HepG2 (cell line): ENCODE data around the gene KCTD16. TPM values are rescaled to one million over a fixed set of nuclear protein-coding genes. Genes with fewer than 3 reads are reported as not detected.
A peak's percentile ranks its signal among the peaks of the same experiment; 100 is the strongest.

Source experiments
- EZH2 ChIP-seq: conservative IDR thresholded peaks from 2 replicates; pipeline ENCODE4 v1.6.1; 2012; ENCODE audit warnings: mild to moderate bottlenecking, low read depth, low read length, moderate library complexity
- HOMEZ ChIP-seq: IDR thresholded peaks from 2 replicates; pipeline ENCODE4 v1.6.1; 2016; ENCODE audit warnings: low read depth
- NR1H2 ChIP-seq: sonication (generic); formaldehyde crosslinking; IDR thresholded peaks from 2 replicates; pipeline ENCODE4 v1.8.1; 2022; ENCODE audit warnings: low read depth, missing genetic modification reagents, borderline replicate concordance
- NR2F6 ChIP-seq, 2 experiments: IDR thresholded peaks; 2 replicates each; pipeline ENCODE4 v1.6.1; 2016; ENCODE audit warnings: antibody characterized with exemption in 1 of 2, mild to moderate bottlenecking in 1 of 2
- PHF20 ChIP-seq: sonication (generic); formaldehyde crosslinking; IDR thresholded peaks from 2 replicates; pipeline ENCODE4 v1.5.0; 2020; ENCODE audit warnings: mild to moderate bottlenecking, missing genetic modification reagents
- PHF5A ChIP-seq: IDR thresholded peaks from one replicate; pipeline ENCODE4 v1.6.1; 2018; ENCODE audit warnings: low read depth, missing genetic modification reagents; ENCODE audit not compliant: unreplicated experiment
- RAD21 ChIP-seq: fragments of 450-650 bp; formaldehyde crosslinking; IDR thresholded peaks from 2 replicates; pipeline ENCODE4 v1.5.0; 2020; ENCODE audit warnings: mild to moderate bottlenecking
- SALL2 ChIP-seq: sonication (generic); formaldehyde crosslinking; IDR thresholded peaks from 2 replicates; pipeline ENCODE4 v1.8.1; 2023; ENCODE audit warnings: mild to moderate bottlenecking, missing genetic modification reagents, inconsistent platforms
- SMC3 ChIP-seq: IDR thresholded peaks from 2 replicates; pipeline ENCODE4 v1.6.1; 2011; ENCODE audit warnings: low read length, improper control_type of control experiment
- SNAI1 ChIP-seq: sonication (generic); formaldehyde crosslinking; IDR thresholded peaks from 2 replicates; pipeline ENCODE4 v1.5.0; 2020; ENCODE audit warnings: mild to moderate bottlenecking, missing genetic modification reagents, borderline replicate concordance
- SRF ChIP-seq: IDR thresholded peaks from 2 replicates; pipeline ENCODE4 v1.6.1; 2011; ENCODE audit warnings: mild to moderate bottlenecking, low read depth, low read length, moderate library complexity
- TOPORS ChIP-seq: sonication (generic); formaldehyde crosslinking; IDR thresholded peaks from 2 replicates; pipeline ENCODE4 v1.8.0; 2023; ENCODE audit warnings: mild to moderate bottlenecking, missing genetic modification reagents
- TRAFD1 ChIP-seq: sonication (generic); formaldehyde crosslinking; IDR thresholded peaks from 2 replicates; pipeline ENCODE4 v1.5.1; 2020; ENCODE audit warnings: missing genetic modification reagents, mild to moderate bottlenecking, borderline replicate concordance
- ZNF574 ChIP-seq: sonication (generic); formaldehyde crosslinking; IDR thresholded peaks from 2 replicates; pipeline ENCODE4 v1.4.0; 2020; ENCODE audit warnings: missing genetic modification reagents
- ZNF598 ChIP-seq: sonication (generic); formaldehyde crosslinking; IDR thresholded peaks from 2 replicates; pipeline ENCODE4 v1.5.1; 2020; ENCODE audit warnings: mild to moderate bottlenecking, missing genetic modification reagents, borderline replicate concordance
- polyA plus RNA-seq, 8 experiments: library from polyadenylated mRNA; depleted of rRNA in 3 of 8; stranded (reverse) in 7 of 8; unstranded in 1 of 8; fragments of >200 nt; fragmentation: Illumina TruSeq in 4 of 8; extraction: Trizol in 4 of 8; gene quantifications; 2 replicates each; pipeline versions ENCODE4 v1.2.1 to v1.2.3, GENCODE V29; 2011 to 2016; ENCODE audit warnings: low read depth in 4 of 8, missing spikeins in 1 of 8, mixed read lengths in 1 of 8; ENCODE audit not compliant: insufficient read depth in 1 of 8
- total RNA-seq, 5 experiments: library from RNA; depleted of rRNA; stranded (reverse); fragments of >200 nt; fragmentation: Illumina TruSeq; extraction: Trizol; gene quantifications; 2 replicates each; pipeline ENCODE4 v1.2.3, GENCODE V29; 2016; ENCODE audit warnings: low read depth in 1 of 5
- TF ChIP-seq, protein P1 (sequence below): sonication (generic); formaldehyde crosslinking; IDR thresholded peaks from 2 replicates; pipeline ENCODE4 v1.5.0; 2020; ENCODE audit warnings: missing genetic modification reagents
- TF ChIP-seq, protein P2 (sequence below): sonication (generic); formaldehyde crosslinking; IDR thresholded peaks from 2 replicates; pipeline ENCODE4 v1.4.0; 2020; ENCODE audit warnings: missing genetic modification reagents
- TF ChIP-seq, protein P3 (sequence below): sonication (generic); formaldehyde crosslinking; IDR thresholded peaks from 2 replicates; pipeline ENCODE4 v1.4.0; 2020; ENCODE audit warnings: missing genetic modification reagents

KCTD16 gene
- total and polyA plus RNA-seq, 2 of the 13 experiments (the other 11 are each of a cell fraction or from before 2014, with no cell fraction given) = 0.02 to 0.09 TPM

- TF ChIP-seq ZNF574 (CRISPR knock-in tag) (peak; percentile 86), RAD21 (CRISPR knock-in tag) (peak; percentile 35; the same call in 1 of the 2 replicates), NR2F6 (IDR thresholded peaks at IDR 0.05) (no peak), NR2F6 (CRISPR knock-in tag; IDR thresholded peaks at IDR 0.05) (0 out of 2 replicates have a peak, but pooled peaks have one; percentile 25), SNAI1 (CRISPR knock-in tag) (0 out of 2 replicates have a peak, but pooled peaks have one; percentile 32), SRF (peak; percentile 76), ZNF598 (CRISPR knock-in tag) (peak; percentile 66; the same call in 1 of the 2 replicates), TOPORS (CRISPR knock-in tag) (no peak), PHF20 (peak; percentile 91), EZH2 (no peak), SALL2 (CRISPR knock-in tag) (peak; percentile 85), SMC3 (no peak), HOMEZ (CRISPR knock-in tag) (peak; percentile 79; the same call in 1 of the 2 replicates), NR1H2 (CRISPR knock-in tag) (no peak), PHF5A (CRISPR knock-in tag) (peak; percentile 56), TRAFD1 (CRISPR knock-in tag) (no peak)
- TF ChIP-seq, protein P1, sequence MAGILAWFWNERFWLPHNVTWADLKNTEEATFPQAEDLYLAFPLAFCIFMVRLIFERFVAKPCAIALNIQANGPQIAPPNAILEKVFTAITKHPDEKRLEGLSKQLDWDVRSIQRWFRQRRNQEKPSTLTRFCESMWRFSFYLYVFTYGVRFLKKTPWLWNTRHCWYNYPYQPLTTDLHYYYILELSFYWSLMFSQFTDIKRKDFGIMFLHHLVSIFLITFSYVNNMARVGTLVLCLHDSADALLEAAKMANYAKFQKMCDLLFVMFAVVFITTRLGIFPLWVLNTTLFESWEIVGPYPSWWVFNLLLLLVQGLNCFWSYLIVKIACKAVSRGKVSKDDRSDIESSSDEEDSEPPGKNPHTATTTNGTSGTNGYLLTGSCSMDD (CRISPR knock-in tag) = no peak
- TF ChIP-seq, protein P2, sequence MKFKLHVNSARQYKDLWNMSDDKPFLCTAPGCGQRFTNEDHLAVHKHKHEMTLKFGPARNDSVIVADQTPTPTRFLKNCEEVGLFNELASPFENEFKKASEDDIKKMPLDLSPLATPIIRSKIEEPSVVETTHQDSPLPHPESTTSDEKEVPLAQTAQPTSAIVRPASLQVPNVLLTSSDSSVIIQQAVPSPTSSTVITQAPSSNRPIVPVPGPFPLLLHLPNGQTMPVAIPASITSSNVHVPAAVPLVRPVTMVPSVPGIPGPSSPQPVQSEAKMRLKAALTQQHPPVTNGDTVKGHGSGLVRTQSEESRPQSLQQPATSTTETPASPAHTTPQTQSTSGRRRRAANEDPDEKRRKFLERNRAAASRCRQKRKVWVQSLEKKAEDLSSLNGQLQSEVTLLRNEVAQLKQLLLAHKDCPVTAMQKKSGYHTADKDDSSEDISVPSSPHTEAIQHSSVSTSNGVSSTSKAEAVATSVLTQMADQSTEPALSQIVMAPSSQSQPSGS (CRISPR knock-in tag) = peak; percentile 70
- TF ChIP-seq, protein P3, sequence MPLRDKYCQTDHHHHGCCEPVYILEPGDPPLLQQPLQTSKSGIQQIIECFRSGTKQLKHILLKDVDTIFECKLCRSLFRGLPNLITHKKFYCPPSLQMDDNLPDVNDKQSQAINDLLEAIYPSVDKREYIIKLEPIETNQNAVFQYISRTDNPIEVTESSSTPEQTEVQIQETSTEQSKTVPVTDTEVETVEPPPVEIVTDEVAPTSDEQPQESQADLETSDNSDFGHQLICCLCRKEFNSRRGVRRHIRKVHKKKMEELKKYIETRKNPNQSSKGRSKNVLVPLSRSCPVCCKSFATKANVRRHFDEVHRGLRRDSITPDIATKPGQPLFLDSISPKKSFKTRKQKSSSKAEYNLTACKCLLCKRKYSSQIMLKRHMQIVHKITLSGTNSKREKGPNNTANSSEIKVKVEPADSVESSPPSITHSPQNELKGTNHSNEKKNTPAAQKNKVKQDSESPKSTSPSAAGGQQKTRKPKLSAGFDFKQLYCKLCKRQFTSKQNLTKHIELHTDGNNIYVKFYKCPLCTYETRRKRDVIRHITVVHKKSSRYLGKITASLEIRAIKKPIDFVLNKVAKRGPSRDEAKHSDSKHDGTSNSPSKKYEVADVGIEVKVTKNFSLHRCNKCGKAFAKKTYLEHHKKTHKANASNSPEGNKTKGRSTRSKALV (CRISPR knock-in tag) = peak; percentile 72
These were observed at the start of gene KCTD16, which contains the start of gene YIPF5 (continued) for GRCh38 chr5:144170276-144171024.
